Tibial nerve (tissue), 4 donors: ENCODE data around the gene TEX44.

ENCODE experiments used
- EP300 ChIP-seq, 2 donors: sonication (generic); formaldehyde crosslinking; IDR thresholded peaks; one replicate each; pipeline ENCODE4 v1.6.1; 2017; ENCODE audit warnings: antibody characterized with exemption in 2 of 2, mild to moderate bottlenecking in 1 of 2
- POLR2A ChIP-seq, 2 donors: fragments of 450-650 bp; IDR thresholded peaks; one replicate each; pipeline ENCODE4 v1.6.1; 2017; ENCODE audit warnings: antibody characterized with exemption in 2 of 2, mild to moderate bottlenecking in 2 of 2, moderate library complexity in 2 of 2
- TF ChIP-seq, protein P1 (sequence below), 5 experiments: fragments of 200-600 bp in 3 of 5; fragments of 450-650 bp in 2 of 5; sonication (generic) in 3 of 5; IDR thresholded peaks; one replicate each; pipeline ENCODE4 v1.5.1; 2016 to 2019; ENCODE audit warnings: antibody characterized with exemption in 5 of 5, mild to moderate bottlenecking in 3 of 5, moderate library complexity in 2 of 5

GRCh38 chr2:231554748-231555545 lies 37.7 kb upstream of the TEX44 start:
- TF ChIP-seq, protein P1, sequence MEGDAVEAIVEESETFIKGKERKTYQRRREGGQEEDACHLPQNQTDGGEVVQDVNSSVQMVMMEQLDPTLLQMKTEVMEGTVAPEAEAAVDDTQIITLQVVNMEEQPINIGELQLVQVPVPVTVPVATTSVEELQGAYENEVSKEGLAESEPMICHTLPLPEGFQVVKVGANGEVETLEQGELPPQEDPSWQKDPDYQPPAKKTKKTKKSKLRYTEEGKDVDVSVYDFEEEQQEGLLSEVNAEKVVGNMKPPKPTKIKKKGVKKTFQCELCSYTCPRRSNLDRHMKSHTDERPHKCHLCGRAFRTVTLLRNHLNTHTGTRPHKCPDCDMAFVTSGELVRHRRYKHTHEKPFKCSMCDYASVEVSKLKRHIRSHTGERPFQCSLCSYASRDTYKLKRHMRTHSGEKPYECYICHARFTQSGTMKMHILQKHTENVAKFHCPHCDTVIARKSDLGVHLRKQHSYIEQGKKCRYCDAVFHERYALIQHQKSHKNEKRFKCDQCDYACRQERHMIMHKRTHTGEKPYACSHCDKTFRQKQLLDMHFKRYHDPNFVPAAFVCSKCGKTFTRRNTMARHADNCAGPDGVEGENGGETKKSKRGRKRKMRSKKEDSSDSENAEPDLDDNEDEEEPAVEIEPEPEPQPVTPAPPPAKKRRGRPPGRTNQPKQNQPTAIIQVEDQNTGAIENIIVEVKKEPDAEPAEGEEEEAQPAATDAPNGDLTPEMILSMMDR (IDR thresholded peaks at IDR 0.05) = no peak
- TF ChIP-seq EP300 (IDR thresholded peaks at IDR 0.05) (no peak), POLR2A (IDR thresholded peaks at IDR 0.05) (no peak)
